ENCODE data around the gene BORCS5. TPM values are rescaled to one million over a fixed set of nuclear protein-coding genes. Genes with fewer than 3 reads are reported as not detected.

BORCS5 gene
- total and polyA plus RNA-seq, 2 of the 8 experiments (the other 6 are each of a cell fraction or from before 2014, with no cell fraction given): 8.3 to 17.4 TPM

- H3K4me3 ChIP-seq (ENCODE audit: extremely low read depth in 1 of 4, insufficient read depth in 2 of 4, low read depth in 3 of 4, low read length in 4 of 4): no peak overlapping the region
- no peaks in the 10 kb centered on the region for H3K23me2 ChIP-seq (ENCODE audit: low read depth, low read length)
- H2BK12ac ChIP-seq (ENCODE audit: low read depth, low read length): no peak overlapping the region
- no peak overlapping the region for H3K14ac ChIP-seq (ENCODE audit: insufficient read length)
- H3K4me1 ChIP-seq (replicated peaks in 1 of 4; ENCODE audit: control insufficient read depth in 3 of 4, insufficient read depth in 4 of 4, low read length in 3 of 4): no peaks in the 10 kb centered on the region; a peak in 2 of 7 replicates
- H4K5ac ChIP-seq (ENCODE audit: insufficient read length, low read depth, low read length): no peak overlapping the region
- no peaks in the 10 kb centered on the region for H3K79me1 ChIP-seq (ENCODE audit: low read depth, low read length)
- H4K8ac ChIP-seq (ENCODE audit: extremely low read depth, insufficient read depth, low read length): no peak overlapping the region
- no peak overlapping the region for H3K23ac ChIP-seq (ENCODE audit: insufficient read length)
- H3K9me3 ChIP-seq (ENCODE audit: insufficient read depth in 2 of 2, low read depth in 1 of 2, low read length in 1 of 2): peaks cover 7 to 10% of the 10 kb centered on the region in 2 experiments
- no peaks in the 10 kb centered on the region for H4K20me1 ChIP-seq (replicated peaks in 1 of 2; ENCODE audit: control insufficient read depth in 1 of 2, insufficient read depth in 2 of 2, low read length in 2 of 2)
- H2BK120ac ChIP-seq (replicated peaks; ENCODE audit: low read depth, low read length): no peak overlapping the region
- H4K91ac ChIP-seq (replicated peaks; ENCODE audit: insufficient read length, low read length): no peak overlapping the region
- no peaks in the 10 kb centered on the region for H3K79me2 ChIP-seq (ENCODE audit: control insufficient read depth in 1 of 2, insufficient read depth in 2 of 2, low read length in 2 of 2)
- no peak overlapping the region for H2AFZ ChIP-seq (ENCODE audit: low read length)
- no peak overlapping the region for H3K27ac ChIP-seq (ENCODE audit: low read depth, low read length)
- H2AK5ac ChIP-seq (ENCODE audit: low read depth, low read length): no peak overlapping the region
- TF ChIP-seq KDM1A (IDR thresholded peaks at IDR 0.05; ENCODE audit: borderline replicate concordance, low read length) (no peak), RNF2 (IDR thresholded peaks at IDR 0.05; ENCODE audit: borderline replicate concordance, low read depth, low read length, missing control alignments, poor library complexity, severe bottlenecking) (no peak), SUZ12 (IDR thresholded peaks at IDR 0.05; ENCODE audit: low read length) (no peak), CTBP2 (IDR thresholded peaks at IDR 0.05; ENCODE audit: borderline replicate concordance, insufficient read depth, insufficient read length, low read length) (no peak), CEBPB (IDR thresholded peaks at IDR 0.05; ENCODE audit: low read depth, low read length) (no peak), FOSL1 (IDR thresholded peaks at IDR 0.05; ENCODE audit: insufficient read depth, low read depth, low read length) (no peak), SRF (IDR thresholded peaks at IDR 0.05; ENCODE audit: low read depth, low read length) (no peak)
- H3K36me3 ChIP-seq (ENCODE audit: control insufficient read depth in 2 of 4, insufficient read depth in 4 of 4, low read length in 3 of 4): peaks cover 0 to 7% (median 0%) of the 10 kb centered on the region in 4 experiments; a peak in 1 of 8 replicates
- H3K56ac ChIP-seq (replicated peaks; ENCODE audit: insufficient read length, low read depth, low read length): no peak overlapping the region
- no peak for FAIRE-seq
- DNase-seq (ENCODE audit: low read depth in 1 of 2, low spot score in 2 of 2): no peak
- WGBS, 2 experiments (ENCODE audit: extremely low coverage in 1 of 2, insufficient coverage in 1 of 2, insufficient read length in 1 of 2, insufficient replicate concordance in 2 of 2, low coverage in 1 of 2, low lambda C conversion rate in 2 of 2, missing lambda C conversion rate in 1 of 2): 90% methylated on average over 7 of the region's 7 CpGs; no CpG with 5 or more reads in 1 of the 2 experiments
- CTCF ChIA-PET (ENCODE audit: partially characterized antibody): interaction anchor here (0.7 to 2.1 kb wide), 8 partner anchors 11 to 240 kb away, joined by 3 to 9 read pairs (median 4); no protein-coding TSS in a partner anchor
- no peaks in the 10 kb centered on the region for H3K27me3 ChIP-seq (replicated peaks in 1 of 4; ENCODE audit: control insufficient read depth in 3 of 4, extremely low read depth in 1 of 4, insufficient read depth in 3 of 4, low read length in 3 of 4)
- no peak overlapping the region for H2BK5ac ChIP-seq (ENCODE audit: low read depth, low read length)
- H2BK20ac ChIP-seq (ENCODE audit: low read length): no peak overlapping the region
- no peak overlapping the region for H3K9ac ChIP-seq (replicated peaks in 1 of 4; ENCODE audit: extremely low read depth in 1 of 4, low read depth in 3 of 4, low read length in 3 of 4)
- no peak overlapping the region for H3K18ac ChIP-seq (ENCODE audit: extremely low read depth, low read length)
- H3K4me2 ChIP-seq (ENCODE audit: insufficient read depth in 1 of 2, low read depth in 2 of 2, low read length in 2 of 2): no peak overlapping the region
- no peak overlapping the region for H2BK15ac ChIP-seq (ENCODE audit: low read length)
- POLR2A ChIA-PET (ENCODE audit: partially characterized antibody): interaction anchor here (0.8 to 2.2 kb wide), 2 partner anchors 8 to 81 kb away, joined by 3 to 5 read pairs; no protein-coding TSS in a partner anchor
- H3K4ac ChIP-seq (replicated peaks; ENCODE audit: insufficient read length, low read depth, low read length): no peak overlapping the region
Measured at GRCh38 chr12:12466157-12466556, 109.3 kb downstream of the BORCS5 start.
